Astrocyte (in vitro differentiated cells and primary cell): ENCODE data around the gene POU3F2. TPM values are rescaled to one million over a fixed set of nuclear protein-coding genes. Genes with fewer than 3 reads are reported as not detected.

Experiments used
- DNase-seq: peaks from one replicate; pipeline ENCODE4 v3.0.0-alpha.2; 2010; ENCODE audit warnings: low read depth
- FAIRE-seq: peaks from 2 replicates; lab custom pipeline; 2011; peaks lifted over from hg19 to GRCh38; lab: Jason Lieb, UNC
- H2AFZ ChIP-seq: 2 replicates; pipeline ENCODE4 v1.6.0; 2012; ENCODE audit warnings: low read depth, low read length, inconsistent platforms
- H3K27ac ChIP-seq: 2 replicates; pipeline ENCODE4 v1.5.1; 2011; ENCODE audit warnings: low read depth, low read length, inconsistent platforms
- H3K27me3 ChIP-seq: 2 replicates; pipeline ENCODE4 v1.6.0; 2011; ENCODE audit warnings: low read length, inconsistent platforms; ENCODE audit not compliant: insufficient read depth
- H3K36me3 ChIP-seq: 2 replicates; pipeline ENCODE4 v1.5.1; 2011; ENCODE audit warnings: low read length, inconsistent platforms; ENCODE audit not compliant: insufficient read depth
- H3K4me1 ChIP-seq: 2 replicates; pipeline ENCODE4 v1.5.1; 2011; ENCODE audit warnings: low read length, inconsistent platforms; ENCODE audit not compliant: insufficient read depth
- H3K4me2 ChIP-seq: 2 replicates; pipeline ENCODE4 v1.6.0; 2012; ENCODE audit warnings: low read length, inconsistent platforms
- H3K4me3 ChIP-seq: 2 replicates; pipeline ENCODE4 v1.5.1; 2011; ENCODE audit warnings: low read depth, mild to moderate bottlenecking, low read length, inconsistent platforms; ENCODE audit not compliant: insufficient read depth
- H3K79me2 ChIP-seq: 2 replicates; pipeline ENCODE4 v1.6.0; 2012; ENCODE audit warnings: mild to moderate bottlenecking, low read length, inconsistent platforms; ENCODE audit not compliant: insufficient read depth
- H3K9ac ChIP-seq: 2 replicates; pipeline ENCODE4 v1.6.0; 2012; ENCODE audit warnings: mild to moderate bottlenecking, low read length, inconsistent platforms
- H3K9me3 ChIP-seq: 2 replicates; pipeline ENCODE4 v1.5.1; 2012; ENCODE audit warnings: low read depth, mild to moderate bottlenecking, low read length, inconsistent platforms; ENCODE audit not compliant: insufficient read depth
- H4K20me1 ChIP-seq: 2 replicates; pipeline ENCODE4 v1.6.0; 2012; ENCODE audit warnings: low read length, inconsistent platforms; ENCODE audit not compliant: insufficient read depth
- H3K27ac Mint-ChIP-seq: one replicate; pipeline ENCODE4 v1.8.0; 2021; ENCODE audit warnings: mild to moderate bottlenecking, mixed read lengths; ENCODE audit not compliant: unreplicated experiment
- H3K27me3 Mint-ChIP-seq: one replicate; pipeline ENCODE4 v1.8.0; 2021; ENCODE audit warnings: low read depth, mixed read lengths; ENCODE audit not compliant: unreplicated experiment
- H3K36me3 Mint-ChIP-seq: one replicate; pipeline ENCODE4 v1.8.0; 2021; ENCODE audit warnings: low read depth, mixed read lengths; ENCODE audit not compliant: unreplicated experiment
- H3K4me1 Mint-ChIP-seq: one replicate; pipeline ENCODE4 v1.8.0; 2021; ENCODE audit warnings: low read depth, mixed read lengths; ENCODE audit not compliant: unreplicated experiment
- H3K4me3 Mint-ChIP-seq: one replicate; pipeline ENCODE4 v1.8.0; 2021; ENCODE audit warnings: mild to moderate bottlenecking, moderate library complexity, mixed read lengths; ENCODE audit not compliant: unreplicated experiment
- H3K9me3 Mint-ChIP-seq: one replicate; pipeline ENCODE4 v1.8.0; 2021; ENCODE audit warnings: mild to moderate bottlenecking, mixed read lengths; ENCODE audit not compliant: unreplicated experiment
- EZH2 ChIP-seq: IDR thresholded peaks from 2 replicates; pipeline ENCODE4 v1.6.1; 2012; ENCODE audit warnings: mild to moderate bottlenecking, low read length, inconsistent platforms; ENCODE audit not compliant: insufficient read depth
- total RNA-seq: library from RNA; stranded (reverse); gene quantifications from 2 replicates; pipeline ENCODE4 v1.2.1, GENCODE V29; 2021
- TF ChIP-seq, protein P1 (sequence below): IDR thresholded peaks from 2 replicates; pipeline ENCODE4 v1.5.1; 2011; ENCODE audit warnings: low read depth, mild to moderate bottlenecking, inconsistent platforms, low read length, moderate library complexity; ENCODE audit not compliant: insufficient read depth

POU3F2 gene
- total RNA-seq, 1 donor from 2014 or later = 2.1 TPM

DNA sequence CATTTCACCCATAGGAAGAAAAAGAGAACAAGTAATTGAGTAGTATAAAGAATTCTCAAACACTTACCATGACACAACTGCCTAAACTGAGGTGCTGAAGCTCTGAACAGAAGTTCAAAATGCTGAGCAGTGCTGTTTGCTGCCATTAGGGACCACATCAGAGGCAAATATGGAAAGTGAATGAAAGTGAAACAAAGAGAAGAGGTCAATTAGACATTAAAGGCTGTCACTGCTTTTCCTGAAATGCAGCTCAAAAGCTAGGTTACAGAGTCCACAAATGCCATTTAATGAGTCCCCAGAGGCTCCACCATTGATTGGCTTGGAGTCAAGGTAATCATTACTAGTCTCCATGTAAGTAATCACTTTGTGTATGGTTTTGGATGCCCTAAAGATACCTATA, 46.1 kb downstream of the POU3F2 start:
- DNase-seq = no peak
- no peaks in the 10 kb centered on the region for H3K36me3 ChIP-seq
- FAIRE-seq = no peak
- H3K4me3 ChIP-seq = no peak overlapping the region
- no peak overlapping the region for H3K9ac ChIP-seq
- no peaks in the 10 kb centered on the region for H4K20me1 ChIP-seq
- no peak for TF ChIP-seq EZH2
- TF ChIP-seq, protein P1, sequence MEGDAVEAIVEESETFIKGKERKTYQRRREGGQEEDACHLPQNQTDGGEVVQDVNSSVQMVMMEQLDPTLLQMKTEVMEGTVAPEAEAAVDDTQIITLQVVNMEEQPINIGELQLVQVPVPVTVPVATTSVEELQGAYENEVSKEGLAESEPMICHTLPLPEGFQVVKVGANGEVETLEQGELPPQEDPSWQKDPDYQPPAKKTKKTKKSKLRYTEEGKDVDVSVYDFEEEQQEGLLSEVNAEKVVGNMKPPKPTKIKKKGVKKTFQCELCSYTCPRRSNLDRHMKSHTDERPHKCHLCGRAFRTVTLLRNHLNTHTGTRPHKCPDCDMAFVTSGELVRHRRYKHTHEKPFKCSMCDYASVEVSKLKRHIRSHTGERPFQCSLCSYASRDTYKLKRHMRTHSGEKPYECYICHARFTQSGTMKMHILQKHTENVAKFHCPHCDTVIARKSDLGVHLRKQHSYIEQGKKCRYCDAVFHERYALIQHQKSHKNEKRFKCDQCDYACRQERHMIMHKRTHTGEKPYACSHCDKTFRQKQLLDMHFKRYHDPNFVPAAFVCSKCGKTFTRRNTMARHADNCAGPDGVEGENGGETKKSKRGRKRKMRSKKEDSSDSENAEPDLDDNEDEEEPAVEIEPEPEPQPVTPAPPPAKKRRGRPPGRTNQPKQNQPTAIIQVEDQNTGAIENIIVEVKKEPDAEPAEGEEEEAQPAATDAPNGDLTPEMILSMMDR = no peak
- H3K4me1 Mint-ChIP-seq = peaks cover 2% of the 10 kb centered on the region
- H3K9me3 Mint-ChIP-seq = no peaks in the 10 kb centered on the region
- no peak overlapping the region for H3K27ac Mint-ChIP-seq
- H3K4me1 ChIP-seq = no peaks in the 10 kb centered on the region
- H3K36me3 Mint-ChIP-seq = no peaks in the 10 kb centered on the region
- no peak overlapping the region for H3K27ac ChIP-seq
- H3K27me3 Mint-ChIP-seq = no peaks in the 10 kb centered on the region
- H3K4me2 ChIP-seq = no peak overlapping the region
- H2AFZ ChIP-seq = no peak overlapping the region
- H3K79me2 ChIP-seq = no peaks in the 10 kb centered on the region
- no peaks in the 10 kb centered on the region for H3K9me3 ChIP-seq
- no peaks in the 10 kb centered on the region for H3K27me3 ChIP-seq
- H3K4me3 Mint-ChIP-seq = no peak overlapping the region

DNA sequence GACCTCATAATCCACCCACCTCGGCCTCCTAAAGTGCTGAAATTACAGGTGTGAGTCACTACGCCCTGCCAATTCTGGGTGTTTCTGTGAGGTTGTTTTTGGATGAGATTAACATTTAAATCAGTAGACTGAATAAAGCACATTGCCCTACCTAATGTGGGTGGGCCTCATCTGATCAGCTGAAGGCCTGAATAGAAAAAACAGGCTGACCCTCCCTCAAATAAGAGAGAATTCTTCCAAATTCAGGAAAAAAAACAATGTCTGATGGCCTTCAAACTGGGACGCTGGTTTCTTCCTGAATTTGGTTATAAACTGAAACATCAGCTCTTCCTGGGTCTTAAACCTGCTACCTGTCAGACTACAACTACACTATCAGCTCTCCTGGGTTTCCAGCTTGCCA, 51.0 kb downstream of the POU3F2 start:
- DNase-seq (no peak), FAIRE-seq (no peak)
- Histone ChIP-seq H3K27me3 (no peaks in the 10 kb centered on the region), H3K4me1 (no peaks in the 10 kb centered on the region), H3K36me3 (no peaks in the 10 kb centered on the region), H3K4me3 (no peak overlapping the region), H2AFZ (no peak overlapping the region), H3K9me3 (no peaks in the 10 kb centered on the region), H3K4me2 (no peak overlapping the region), H3K9ac (no peak overlapping the region), H4K20me1 (no peaks in the 10 kb centered on the region), H3K27ac (no peak overlapping the region), H3K79me2 (no peaks in the 10 kb centered on the region)
- Mint-ChIP-seq H3K9me3 (no peaks in the 10 kb centered on the region), H3K4me1 (peaks cover 2% of the 10 kb centered on the region), H3K4me3 (no peak overlapping the region), H3K27ac (no peak overlapping the region), H3K36me3 (peaks cover 4% of the 10 kb centered on the region), H3K27me3 (no peaks in the 10 kb centered on the region)
- TF ChIP-seq EZH2 = no peak
- TF ChIP-seq, protein P1 = no peak

DNA sequence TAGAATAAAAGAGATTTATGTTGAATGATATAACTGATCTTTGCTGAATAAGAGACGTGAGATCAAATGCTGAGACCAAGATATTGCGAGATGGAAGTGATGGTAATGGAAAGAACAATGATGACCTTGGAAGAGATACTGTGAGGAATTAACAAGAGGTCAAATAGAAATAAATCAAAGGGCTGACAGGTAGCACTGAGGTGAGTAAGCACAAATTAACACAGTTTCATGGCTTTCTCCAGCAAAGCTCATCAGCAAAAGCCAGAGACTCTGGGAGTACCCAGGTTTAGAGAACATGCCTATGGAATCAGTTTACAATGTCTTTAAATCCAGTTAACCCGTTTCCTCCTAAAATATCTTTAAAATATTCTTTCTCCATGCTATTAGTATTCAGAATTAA, 53.3 kb downstream of the POU3F2 start:
- Mint-ChIP-seq H3K4me3 (no peak overlapping the region), H3K9me3 (no peaks in the 10 kb centered on the region), H3K27me3 (no peaks in the 10 kb centered on the region), H3K36me3 (peaks cover 4% of the 10 kb centered on the region), H3K27ac (no peak overlapping the region), H3K4me1 (no peaks in the 10 kb centered on the region)
- Histone ChIP-seq H4K20me1 (no peaks in the 10 kb centered on the region), H3K9ac (no peak overlapping the region), H3K36me3 (no peaks in the 10 kb centered on the region), H3K4me3 (no peak overlapping the region), H3K9me3 (no peaks in the 10 kb centered on the region), H3K27ac (no peak overlapping the region), H2AFZ (no peak overlapping the region), H3K79me2 (no peaks in the 10 kb centered on the region), H3K27me3 (no peaks in the 10 kb centered on the region), H3K4me1 (no peaks in the 10 kb centered on the region), H3K4me2 (no peak overlapping the region)
- TF ChIP-seq, protein P1 = no peak
- TF ChIP-seq EZH2 = no peak
- FAIRE-seq = no peak
- no peak for DNase-seq

Other genes starting within 250 kb of the POU3F2 start
- gene FBXL4, start 113.4 kb downstream of the POU3F2 start, total RNA-seq = 16.1 and 16.6 TPM in 2 replicates